Measurements from ENCODE around the gene CFAP92.
"Not testable (repeated sequence)": the region's sequence is repeated elsewhere in the genome, so short reads cannot be mapped to it uniquely, and the experiment has no call there.

CFAP92 gene

DNA sequence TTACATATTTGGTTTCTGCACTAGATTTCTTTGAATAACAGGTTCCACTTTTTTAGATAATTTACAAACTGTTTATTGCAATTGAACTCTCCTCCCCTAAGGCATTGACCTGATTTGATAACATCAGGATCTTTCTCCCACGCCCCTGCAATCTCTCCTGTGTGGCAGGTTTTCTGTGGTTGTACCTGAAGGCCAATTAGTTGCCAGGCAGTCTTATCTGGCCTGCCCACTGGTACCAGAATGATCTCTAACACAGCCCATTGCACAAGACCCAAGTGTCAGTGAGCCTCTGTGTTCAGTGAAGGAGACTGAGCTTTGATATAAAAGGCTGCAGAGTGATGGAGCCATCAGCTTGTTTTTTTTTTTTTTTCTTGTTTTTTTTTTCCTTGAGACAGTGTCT is 111.2 kb downstream of the CFAP92 start:
- no peak for DNase-seq

DNA sequence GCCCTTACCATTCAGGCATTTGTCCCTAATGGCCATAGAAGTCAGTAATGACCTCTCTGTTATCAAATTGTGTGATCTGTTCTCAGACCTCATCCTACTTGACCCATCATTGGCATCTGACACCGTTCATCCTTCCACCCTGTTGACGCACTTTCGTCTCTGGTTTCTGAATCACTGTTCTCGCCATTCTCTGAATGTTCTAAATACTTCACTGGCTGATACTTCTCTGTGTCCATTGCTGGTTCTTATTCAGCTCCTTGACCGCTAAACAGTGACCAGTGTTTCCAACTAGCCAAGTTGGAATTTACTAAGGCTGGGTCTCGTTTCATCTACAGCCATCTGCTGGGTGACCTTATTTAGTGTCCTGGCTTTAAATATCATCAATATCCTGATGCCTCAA is 112.3 kb downstream of the CFAP92 start:
- no peak for DNase-seq

DNA sequence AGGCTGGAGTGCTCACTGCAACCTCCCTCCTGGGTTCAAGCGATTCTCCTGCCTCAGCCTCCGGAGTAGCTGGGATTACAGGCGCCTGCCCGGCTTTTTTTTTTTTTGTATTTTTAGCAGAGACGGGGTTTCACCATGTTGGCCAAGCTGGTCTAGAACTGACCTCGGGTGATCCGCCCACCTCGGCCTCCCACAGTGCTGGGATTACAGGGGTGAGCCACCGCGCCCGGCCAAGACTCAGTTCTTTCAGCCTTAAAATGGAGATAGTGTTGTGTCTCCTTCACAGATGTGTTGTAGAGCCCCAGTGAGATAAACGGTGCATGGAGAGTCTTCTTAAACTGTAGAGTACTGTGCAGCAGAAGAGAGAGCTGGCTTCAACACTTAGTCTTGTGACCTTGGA is 113.4 kb downstream of the CFAP92 start:
- DNase-seq, result not testable (repeated sequence)

- DNase-seq, result no peak
These were observed 113.9 kb downstream of the CFAP92 start for GRCh38 chr3:128879991-128880390.

DNA sequence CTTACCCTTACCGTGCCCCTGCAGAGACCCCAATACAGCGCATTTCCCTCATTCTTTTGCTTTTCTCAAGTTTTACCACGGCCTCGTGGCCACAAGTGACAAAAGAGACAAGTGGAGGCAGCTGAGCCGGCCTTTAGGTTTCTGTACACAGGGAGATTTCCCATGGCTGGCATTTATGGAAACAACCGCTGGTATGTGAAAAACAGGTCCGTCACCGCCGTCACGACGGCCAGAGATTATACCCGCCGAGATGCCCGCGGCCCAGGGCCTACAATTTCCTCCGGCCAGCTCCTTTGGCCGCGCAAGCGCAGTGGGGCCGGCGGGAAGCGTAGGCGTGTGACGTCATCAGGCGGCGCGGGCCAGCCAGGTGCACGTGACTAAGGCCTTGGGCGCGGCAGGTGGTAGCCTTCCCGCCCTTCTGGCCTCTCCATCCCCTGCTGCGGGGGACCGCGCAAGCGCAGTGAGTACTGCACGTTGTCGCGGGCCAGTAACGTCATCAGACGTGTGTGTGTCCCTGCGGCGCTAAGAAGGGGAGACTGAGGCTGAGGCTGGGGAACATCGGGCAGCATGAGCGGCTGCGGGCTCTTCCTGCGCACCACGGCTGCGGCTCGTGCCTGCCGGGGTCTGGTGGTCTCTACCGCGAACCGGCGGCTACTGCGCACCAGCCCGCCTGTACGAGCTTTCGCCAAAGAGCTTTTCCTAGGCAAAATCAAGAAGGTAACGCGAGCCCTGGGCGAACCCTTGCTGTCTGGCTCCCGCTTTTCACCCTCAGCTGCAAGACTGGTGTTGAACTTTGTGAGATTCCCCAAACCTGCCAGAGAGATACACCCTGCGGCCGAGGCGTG is 114.5 kb downstream of the CFAP92 start, which contains the start of gene ACAD9:
Gene ACAD9 (plus strand): TSS at position 496 of the 845 bp plus-strand sequence. CDS start 72 bp downstream, at position 568.
- DNase-seq, result peak; percentile 97

DNA sequence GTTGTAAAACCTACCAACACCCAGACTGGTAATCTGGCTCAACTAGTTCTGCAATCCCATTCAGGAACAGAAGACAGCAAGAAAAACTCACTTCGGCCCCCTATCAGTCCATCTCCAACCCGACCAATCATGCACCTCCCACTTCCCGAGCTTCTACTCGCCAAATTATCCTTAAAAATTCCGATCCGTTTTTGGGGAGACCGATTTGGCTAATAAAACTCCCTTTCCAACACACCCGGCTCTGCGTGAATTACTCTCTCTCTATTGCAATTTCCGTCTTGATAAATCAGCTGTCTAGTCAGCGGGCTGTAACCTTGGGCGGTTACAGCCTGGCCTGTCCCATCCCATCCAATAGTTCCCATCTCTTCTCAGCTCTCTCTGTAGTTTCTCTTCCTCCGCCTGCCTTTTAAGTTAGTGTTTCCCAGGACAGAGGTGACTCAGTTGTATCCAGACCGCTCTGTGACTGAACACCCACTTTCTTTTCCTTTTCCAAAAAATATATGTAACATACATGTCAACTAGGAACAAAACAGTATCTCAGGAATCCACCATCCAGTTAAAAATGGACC is 115.2 kb downstream of the CFAP92 start:
- DNase-seq, result peak; percentile 81

- no peak for DNase-seq
These were observed 115.8 kb downstream of the CFAP92 start for GRCh38 chr3:128878011-128878457.

DNA sequence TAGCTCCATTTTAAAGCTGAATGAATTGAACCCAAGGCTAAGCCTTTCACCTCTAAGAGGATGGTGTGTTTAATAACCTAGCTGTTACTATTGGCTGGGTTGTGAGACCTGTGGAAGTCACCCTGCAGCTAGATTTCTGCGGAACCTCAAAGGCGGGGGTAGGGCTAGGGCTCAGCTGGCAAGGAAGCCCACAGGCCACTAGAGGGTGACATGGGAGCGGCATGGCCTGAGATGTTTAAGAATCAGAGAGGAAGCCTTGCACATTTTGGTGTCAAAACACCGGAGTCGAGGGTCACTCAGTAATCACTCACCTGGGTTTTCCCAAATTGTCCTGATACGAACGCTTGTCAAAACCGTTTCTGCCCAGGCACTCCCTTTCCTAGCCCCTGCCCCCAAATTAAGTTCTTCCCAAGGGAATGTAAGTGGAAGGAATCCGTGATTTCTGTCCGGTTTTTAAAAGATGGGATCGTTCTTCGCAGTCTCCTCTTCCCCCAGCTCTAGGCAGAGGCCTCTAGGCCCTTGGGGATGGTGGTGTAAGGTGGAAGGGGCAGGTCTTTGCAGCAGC is 118.2 kb downstream of the CFAP92 start:
- DNase-seq, result peak; percentile 74

- DNase-seq, result no peak
These were observed 119.2 kb downstream of the CFAP92 start for GRCh38 chr3:128874481-128875180.

- DNase-seq, result no peak
These were observed 120.4 kb downstream of the CFAP92 start for GRCh38 chr3:128873244-128874022.

GRCh38 chr3:128872744-128873143 is 121.1 kb downstream of the CFAP92 start:
- no peak for DNase-seq

DNA sequence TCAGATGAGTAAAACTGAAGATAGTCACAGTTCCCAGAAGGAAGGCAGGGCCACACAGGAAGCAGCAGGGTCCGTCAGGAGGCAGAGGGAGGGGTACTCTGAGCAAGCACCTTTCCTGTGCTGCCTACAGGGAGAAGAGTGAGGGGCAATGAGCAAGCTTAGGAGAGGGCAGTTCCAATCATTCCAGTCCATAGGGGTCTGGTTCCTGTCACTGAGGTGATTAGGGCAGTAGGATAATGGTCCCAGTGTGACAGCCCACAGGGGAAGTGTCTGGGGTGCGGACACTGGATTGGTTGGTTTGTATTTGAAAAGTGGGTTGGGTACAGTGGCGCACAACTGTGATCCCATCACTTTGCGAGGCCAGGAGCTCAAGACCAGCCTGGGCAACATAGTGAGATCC is 121.6 kb downstream of the CFAP92 start:
- no peak for DNase-seq

- no peak for DNase-seq
These were observed 123.5 kb downstream of the CFAP92 start for GRCh38 chr3:128870347-128870746.

GRCh38 chr3:128867200-128868125 is 126.4 kb downstream of the CFAP92 start:
- peak; percentile 97 for DNase-seq

- peak; percentile 89 for DNase-seq
These were observed 128.7 kb downstream of the CFAP92 start for GRCh38 chr3:128864849-128865804.

- DNase-seq, result peak; percentile 85
These were observed 129.5 kb downstream of the CFAP92 start for GRCh38 chr3:128864351-128864811.

- no peak for DNase-seq
These were observed 130.3 kb downstream of the CFAP92 start for GRCh38 chr3:128863560-128863959.

- no peak for DNase-seq
These were observed 132.4 kb downstream of the CFAP92 start for GRCh38 chr3:128861491-128861890.
